HG03066 (cell line): ENCODE results near the gene DCTN3.
A peak's percentile ranks its signal among the peaks of the same experiment; 100 is the strongest.

ENCODE experiments used
- ATAC-seq: cut with Tn5 transposase; IDR thresholded peaks from one replicate; pipeline ENCODE4 v1.9.1; 2021; ENCODE audit warnings: low read depth; ENCODE audit not compliant: unreplicated experiment

Gene DCTN3

GRCh38 chr9:34620061-34620994 is at the start of gene DCTN3:
Gene DCTN3, minus strand, starts transcription at chr9:34620495. Its CDS starts 31 bp downstream, at chr9:34620464.
- peak; percentile 100 for ATAC-seq

- ATAC-seq, result peak; percentile 66
Measured at GRCh38 chr9:34665381-34666250, 45.3 kb upstream of the DCTN3 start.

GRCh38 chr9:34665067-34665380 is 44.7 kb upstream of the DCTN3 start:
- ATAC-seq, result peak; percentile 24

GRCh38 chr9:34664281-34665066 is 44.2 kb upstream of the DCTN3 start:
- peak; percentile 52 for ATAC-seq

- no peak for ATAC-seq
Measured at GRCh38 chr9:34663303-34663605, 43.0 kb upstream of the DCTN3 start.

- no peak for ATAC-seq
Measured at GRCh38 chr9:34662526-34663302, 42.4 kb upstream of the DCTN3 start, which contains the start of gene CCL27. Gene CCL27, minus strand, starts transcription at chr9:34662657. Its CDS starts 24 bp downstream, at chr9:34662633.

- no peak for ATAC-seq
Measured at GRCh38 chr9:34659592-34660253, 39.4 kb upstream of the DCTN3 start.

- ATAC-seq, result no peak
Measured at GRCh38 chr9:34658461-34658860, 38.2 kb upstream of the DCTN3 start.

GRCh38 chr9:34656992-34657391 is 36.7 kb upstream of the DCTN3 start:
- ATAC-seq, result no peak

GRCh38 chr9:34655394-34655793 is 35.1 kb upstream of the DCTN3 start:
- no peak for ATAC-seq

- ATAC-seq, result no peak
Measured at GRCh38 chr9:34654323-34655051, 34.2 kb upstream of the DCTN3 start.

GRCh38 chr9:34653151-34654072 is 33.1 kb upstream of the DCTN3 start:
- no peak for ATAC-seq

GRCh38 chr9:34652602-34653000 is 32.3 kb upstream of the DCTN3 start:
- ATAC-seq, result no peak

GRCh38 chr9:34651876-34652601 is 31.7 kb upstream of the DCTN3 start, which contains the start of gene IL11RA:
Gene IL11RA, plus strand, starts transcription at chr9:34652185. Its CDS starts 3,033 bp downstream, at chr9:34655218.
- ATAC-seq, result peak; percentile 60

- no peak for ATAC-seq
Measured at GRCh38 chr9:34651321-34651720, 31.0 kb upstream of the DCTN3 start.

- no peak for ATAC-seq
Measured at GRCh38 chr9:34650816-34651215, 30.5 kb upstream of the DCTN3 start.

- no peak for ATAC-seq
Measured at GRCh38 chr9:34648673-34649072, 28.4 kb upstream of the DCTN3 start.
